Activated T-helper 17 cell treated with anti-CD3 and anti-CD28 coated beads, Interleukin-2, amount 50 U/mL, for 72 hours (primary cell): ENCODE measurements around the gene MYOG. TPM values are rescaled to one million over a fixed set of nuclear protein-coding genes. Genes with fewer than 3 reads are reported as not detected.
A peak's percentile ranks its signal among the peaks of the same experiment; 100 is the strongest.

Source experiments
- ATAC-seq: fragments of 150-1000 bp; cut with Tn5 transposase; replicated peaks from 2 replicates; pipeline ENCODE4 v1.10.0; 2021; ENCODE audit warnings: mild to moderate bottlenecking, moderate library complexity
- H3K27ac Mint-ChIP-seq: one replicate; pipeline ENCODE4 v1.8.0; 2022; ENCODE audit warnings: mixed read lengths
- H3K27me3 Mint-ChIP-seq: one replicate; pipeline ENCODE4 v1.8.0; 2022; ENCODE audit warnings: mixed read lengths
- H3K36me3 Mint-ChIP-seq: one replicate; pipeline ENCODE4 v1.8.0; 2022; ENCODE audit warnings: low read depth, mild to moderate bottlenecking, mixed read lengths
- H3K4me1 Mint-ChIP-seq: one replicate; pipeline ENCODE4 v1.8.0; 2022; ENCODE audit warnings: mixed read lengths
- H3K4me3 Mint-ChIP-seq: one replicate; pipeline ENCODE4 v1.8.0; 2022; ENCODE audit warnings: mild to moderate bottlenecking, mixed read lengths
- H3K9me3 Mint-ChIP-seq: one replicate; pipeline ENCODE4 v1.8.0; 2022; ENCODE audit warnings: mixed read lengths
- total RNA-seq, 2 donors: library from RNA; stranded (reverse); gene quantifications; one replicate each; pipeline ENCODE4 v1.2.3, GENCODE V29; 2022

The MYOG gene
- total RNA-seq, 2 donors from 2014 or later, result not detected

DNA sequence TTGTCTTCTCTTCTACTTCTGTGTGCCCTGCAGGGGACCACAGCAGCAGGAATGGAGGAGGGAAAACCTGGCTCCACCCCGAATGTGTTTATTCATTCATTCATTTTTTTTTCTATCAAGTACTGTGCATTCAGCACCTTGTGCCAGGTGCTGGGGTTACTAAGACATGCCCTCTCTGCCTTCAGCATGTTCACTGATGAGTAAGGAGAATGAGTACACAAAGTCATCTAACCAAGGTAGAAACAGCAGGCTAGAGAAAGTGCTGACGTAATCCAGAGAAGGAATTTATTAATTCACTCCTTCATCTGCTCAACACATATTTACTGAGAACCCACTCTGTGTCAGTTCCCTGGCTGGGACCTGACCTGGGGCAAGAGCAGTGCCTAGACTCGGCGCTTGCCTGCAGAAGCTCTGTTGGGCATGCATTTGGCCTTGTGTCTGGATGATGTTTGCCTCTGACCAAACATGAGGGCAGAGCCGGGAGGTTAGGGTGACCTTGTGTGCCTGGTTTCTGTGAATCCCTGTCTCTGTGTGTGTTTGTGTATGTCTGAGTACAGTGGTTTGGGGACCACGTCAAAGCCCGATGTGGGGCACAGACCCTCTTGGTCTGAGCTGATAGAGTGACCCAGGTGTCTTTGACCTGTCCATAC, 3.3 kb upstream of the MYOG start:
- Mint-ChIP-seq H3K4me1 (no peaks in the 10 kb centered on the region), H3K36me3 (no peaks in the 10 kb centered on the region), H3K4me3 (no peak overlapping the region), H3K27me3 (peaks cover 33% of the 10 kb centered on the region), H3K9me3 (no peaks in the 10 kb centered on the region), H3K27ac (no peak overlapping the region)
- no peak for ATAC-seq

DNA sequence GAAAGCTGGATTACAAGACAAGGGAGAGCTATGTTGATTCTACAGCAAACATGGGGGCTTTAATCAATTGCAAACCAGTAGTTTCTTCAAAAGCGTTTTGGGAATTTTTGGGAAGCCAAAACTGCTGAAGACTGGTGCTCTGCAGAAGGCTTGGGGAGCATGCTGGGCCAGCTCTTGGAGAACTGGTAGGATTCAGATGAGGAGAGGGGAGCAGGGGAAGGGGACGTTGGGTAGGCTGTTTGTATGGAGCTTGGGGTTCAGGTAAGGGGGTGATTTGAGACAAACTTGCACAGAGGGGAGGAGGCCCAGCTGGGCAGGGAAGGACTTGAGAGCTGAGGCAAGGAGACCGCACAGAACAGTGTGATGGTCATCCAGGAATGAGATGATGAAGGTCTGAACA, 2.6 kb upstream of the MYOG start:
- no peak overlapping the region for H3K4me3 Mint-ChIP-seq
- no peaks in the 10 kb centered on the region for H3K36me3 Mint-ChIP-seq
- peaks cover 33% of the 10 kb centered on the region for H3K27me3 Mint-ChIP-seq
- no peak overlapping the region for H3K27ac Mint-ChIP-seq
- no peaks in the 10 kb centered on the region for H3K4me1 Mint-ChIP-seq
- no peaks in the 10 kb centered on the region for H3K9me3 Mint-ChIP-seq
- no peak for ATAC-seq

DNA sequence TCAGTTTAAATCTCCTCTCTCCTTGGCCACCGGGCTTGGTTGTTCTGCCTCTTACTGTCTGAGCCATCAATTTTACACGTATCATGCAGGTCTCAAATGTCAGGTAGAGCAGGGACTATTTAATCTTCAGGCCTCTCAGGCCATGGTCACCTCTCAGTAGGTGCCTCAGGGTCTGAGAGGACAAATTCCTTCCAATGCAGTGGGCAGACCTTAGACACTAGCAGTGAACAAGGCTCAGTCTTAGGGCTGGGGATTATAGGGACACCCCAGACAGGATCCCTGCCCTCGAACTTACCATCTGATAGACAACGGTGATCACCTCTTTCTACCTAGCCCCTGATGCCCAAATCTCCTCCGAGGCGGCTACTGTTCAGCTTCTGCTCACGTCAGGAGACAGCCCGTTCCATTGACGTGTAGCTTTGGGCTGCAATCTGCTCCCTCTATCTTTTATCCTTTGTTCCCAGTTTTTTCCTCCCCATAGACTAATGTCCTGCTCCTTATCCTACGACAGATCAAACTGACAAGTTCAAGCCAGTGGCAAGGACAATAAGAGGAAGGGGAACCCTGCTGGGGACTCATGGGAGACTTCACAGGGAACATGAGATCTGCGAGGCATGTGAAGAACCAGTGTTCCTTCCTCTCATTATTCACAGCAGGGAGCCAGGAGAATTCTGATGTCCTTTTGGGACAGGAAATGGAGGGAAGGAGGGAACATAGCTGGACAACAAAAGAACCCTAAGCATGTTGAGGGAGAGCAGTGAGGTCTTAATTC, 1.4 kb upstream of the MYOG start:
- Mint-ChIP-seq H3K4me3 (no peak overlapping the region), H3K4me1 (no peaks in the 10 kb centered on the region), H3K27ac (no peak overlapping the region), H3K9me3 (no peaks in the 10 kb centered on the region), H3K27me3 (peaks cover 24% of the 10 kb centered on the region), H3K36me3 (no peaks in the 10 kb centered on the region)
- ATAC-seq, result no peak

DNA sequence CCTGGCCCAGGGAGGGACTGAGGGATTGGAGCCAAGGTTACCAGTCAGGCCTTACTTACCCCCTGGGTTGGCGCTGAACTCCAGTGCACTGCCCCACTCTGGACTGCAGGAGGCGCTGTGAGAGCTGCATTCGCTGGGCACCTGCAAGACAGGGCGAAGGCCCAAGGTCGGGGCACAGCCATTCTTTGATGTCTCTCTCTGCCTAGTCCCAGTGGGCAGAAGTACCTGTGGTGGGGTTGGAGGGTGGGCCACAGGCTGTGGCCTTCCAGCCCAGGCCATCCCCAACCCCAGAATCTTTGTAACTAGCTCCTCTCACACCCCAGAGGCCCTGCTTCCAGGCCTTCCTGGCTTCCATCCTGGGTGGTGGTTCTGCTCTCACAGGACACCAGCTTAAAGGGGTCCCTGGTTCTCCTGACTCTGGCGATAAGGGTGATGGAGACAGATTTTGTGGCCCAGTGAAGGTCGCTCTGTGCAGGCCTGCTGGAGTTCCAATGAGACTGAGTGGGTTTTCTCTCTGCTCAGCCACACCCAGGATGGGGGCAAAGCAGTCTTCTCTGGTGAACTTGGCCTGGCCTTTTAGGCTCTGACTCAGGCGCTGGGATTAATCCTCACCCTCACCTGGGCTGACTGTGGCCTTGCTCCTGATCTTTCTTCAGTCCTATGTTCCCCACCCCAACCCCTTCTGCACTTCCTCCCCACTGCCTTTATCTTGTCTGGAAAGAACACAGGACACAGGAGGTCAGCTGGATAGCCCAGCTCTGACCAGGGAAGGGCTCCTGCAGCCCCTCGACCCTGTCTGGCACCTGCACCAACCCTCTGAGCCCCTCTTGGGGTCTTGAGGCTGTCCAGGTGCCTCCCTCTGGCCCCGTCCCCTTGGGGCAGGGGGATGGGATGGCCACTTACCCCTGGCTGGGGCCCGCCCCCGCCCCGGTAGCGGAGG, 954 bp downstream of the MYOG start:
- Mint-ChIP-seq H3K4me3 (no peak overlapping the region), H3K27ac (no peak overlapping the region), H3K36me3 (no peaks in the 10 kb centered on the region), H3K4me1 (no peaks in the 10 kb centered on the region), H3K27me3 (peaks cover 18% of the 10 kb centered on the region), H3K9me3 (no peaks in the 10 kb centered on the region)
- peak; percentile 40 for ATAC-seq

DNA sequence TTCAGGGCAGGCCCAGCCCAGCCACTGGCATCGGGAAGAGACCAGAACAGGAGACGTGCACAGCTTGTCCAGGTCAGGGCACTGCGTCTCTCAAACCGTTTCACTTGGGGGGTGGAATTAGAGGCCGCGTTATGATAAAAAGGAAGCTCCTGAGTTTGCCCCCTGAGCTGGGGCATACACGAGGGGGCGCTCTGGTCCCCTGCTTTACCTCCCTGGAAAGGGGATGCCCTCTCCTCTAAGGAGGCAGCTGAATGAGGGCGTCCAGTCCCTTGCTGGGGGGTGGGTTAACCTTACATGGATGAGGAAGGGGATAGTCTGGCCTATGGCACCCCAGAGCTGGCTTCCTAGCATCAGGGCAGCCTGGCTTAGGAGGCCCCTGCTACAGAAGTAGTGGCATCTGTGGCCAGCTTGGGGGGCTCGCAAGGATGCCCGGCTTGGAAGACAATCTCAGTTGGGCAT, 2.3 kb downstream of the MYOG start:
- Mint-ChIP-seq H3K27ac (peak overlapping the region; percentile 32), H3K4me3 (no peak overlapping the region)

DNA sequence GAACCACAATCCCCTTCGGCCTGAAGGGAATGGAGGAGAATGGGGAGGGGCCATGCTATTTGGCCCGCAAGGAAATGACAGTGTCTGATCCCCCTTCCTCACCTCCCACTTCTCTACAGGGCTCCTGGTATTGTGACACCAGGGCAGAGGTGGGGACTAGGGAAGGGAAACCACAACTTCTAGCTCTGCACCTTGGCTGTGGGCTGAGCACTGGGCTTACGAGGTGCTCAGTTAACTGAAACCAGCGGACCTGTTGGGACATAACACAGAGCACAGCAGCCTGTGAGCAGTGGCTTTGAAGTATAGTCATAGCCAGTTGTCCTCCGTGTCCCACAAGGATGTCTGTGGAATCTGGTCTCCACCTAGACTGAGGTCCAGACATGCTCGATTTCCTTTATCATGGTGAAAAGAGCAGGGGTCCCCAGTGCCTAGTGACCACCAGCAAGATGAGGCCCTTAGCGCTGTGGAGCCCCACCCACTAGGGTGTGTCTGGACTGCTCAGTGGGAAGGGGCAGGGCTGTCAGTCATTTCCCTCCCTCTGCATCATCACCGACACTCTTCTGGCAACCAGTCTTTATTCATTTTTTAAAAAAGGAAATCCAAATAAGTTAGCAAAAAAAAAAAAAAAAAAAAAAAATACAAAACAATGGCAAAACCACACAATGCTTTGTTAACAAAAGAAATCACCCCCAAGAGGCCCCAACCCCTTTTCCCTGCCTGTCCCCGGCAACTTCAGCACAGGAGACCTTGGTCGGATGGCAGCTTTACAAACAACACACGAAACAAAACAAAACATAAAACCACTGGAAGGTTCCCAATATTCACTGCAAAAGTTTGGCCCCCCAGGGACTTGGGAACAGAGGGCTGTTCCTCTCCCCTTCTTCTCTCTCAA, 3.0 kb downstream of the MYOG start:
- no peak overlapping the region for H3K4me3 Mint-ChIP-seq
- H3K4me1 Mint-ChIP-seq, result no peaks in the 10 kb centered on the region
- H3K27me3 Mint-ChIP-seq, result peaks cover 22% of the 10 kb centered on the region
- H3K27ac Mint-ChIP-seq, result no peak overlapping the region
- H3K9me3 Mint-ChIP-seq, result no peaks in the 10 kb centered on the region
- ATAC-seq, result no peak
- H3K36me3 Mint-ChIP-seq, result no peaks in the 10 kb centered on the region

More for the DNA sequence above, 2.3 kb downstream of the MYOG start:
- Mint-ChIP-seq H3K36me3 (no peaks in the 10 kb centered on the region), H3K9me3 (no peaks in the 10 kb centered on the region), H3K4me1 (no peaks in the 10 kb centered on the region), H3K27me3 (peaks cover 22% of the 10 kb centered on the region)
- ATAC-seq, result no peak

DNA sequence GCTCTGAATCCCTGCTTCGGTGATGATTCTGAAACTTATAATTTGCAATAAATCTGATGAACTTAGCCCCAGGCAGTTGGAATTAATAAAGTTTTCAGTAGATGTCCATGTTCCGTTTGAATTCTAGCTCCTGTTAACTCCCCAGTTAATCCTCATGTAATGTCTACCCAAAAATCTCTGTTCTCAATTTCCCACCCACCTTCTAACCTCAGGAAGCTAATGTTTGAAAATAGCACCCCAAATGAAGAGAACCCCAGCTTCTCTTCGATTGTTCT, 3.6 kb downstream of the MYOG start:
- Mint-ChIP-seq H3K36me3 (no peaks in the 10 kb centered on the region), H3K4me1 (no peaks in the 10 kb centered on the region), H3K9me3 (no peaks in the 10 kb centered on the region), H3K4me3 (no peak overlapping the region), H3K27me3 (peaks cover 19% of the 10 kb centered on the region), H3K27ac (no peak overlapping the region)
- ATAC-seq, result no peak

DNA sequence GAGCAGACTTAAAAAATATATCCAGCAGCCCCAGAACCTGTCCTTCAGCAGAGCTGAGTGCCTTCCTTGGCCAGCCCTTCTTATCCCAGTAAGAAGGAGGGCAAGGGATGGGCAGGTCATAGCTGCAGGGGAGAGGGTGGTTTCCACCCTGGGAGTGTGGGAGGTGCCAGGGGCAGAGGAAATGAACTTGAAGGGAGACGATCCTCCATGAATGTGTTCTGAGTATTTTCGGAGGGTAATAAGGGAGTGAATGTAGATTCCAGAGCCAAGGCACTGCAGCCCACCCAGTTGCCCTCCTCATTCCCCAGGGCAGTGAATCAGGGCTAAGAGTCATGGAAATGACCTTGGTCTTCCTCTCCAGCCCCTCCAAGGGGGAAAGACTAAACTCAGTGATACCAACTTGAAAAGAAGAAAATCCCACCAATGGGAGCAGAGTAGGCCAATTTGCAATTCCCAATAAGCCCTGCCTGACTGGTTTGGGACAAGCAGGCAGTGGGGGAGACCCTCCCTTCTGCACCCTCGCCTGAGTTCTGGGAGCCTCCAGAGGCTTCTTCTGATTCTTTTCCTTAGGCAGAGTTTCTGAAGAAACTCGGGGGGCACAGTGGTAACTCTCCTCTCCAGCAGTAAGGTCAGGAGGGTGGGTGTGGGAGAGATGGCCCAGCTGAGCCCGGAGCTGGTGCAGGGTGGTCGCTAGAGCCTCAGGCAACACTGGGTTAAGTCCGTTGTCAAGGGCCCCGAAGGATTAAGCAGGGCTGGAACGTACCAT, 4.2 kb downstream of the MYOG start:
- Mint-ChIP-seq H3K9me3 (no peaks in the 10 kb centered on the region), H3K27ac (no peak overlapping the region), H3K36me3 (peaks cover under 1% of the 10 kb centered on the region), H3K4me1 (no peaks in the 10 kb centered on the region), H3K4me3 (no peak overlapping the region), H3K27me3 (peaks cover 21% of the 10 kb centered on the region)
- ATAC-seq, result no peak

DNA sequence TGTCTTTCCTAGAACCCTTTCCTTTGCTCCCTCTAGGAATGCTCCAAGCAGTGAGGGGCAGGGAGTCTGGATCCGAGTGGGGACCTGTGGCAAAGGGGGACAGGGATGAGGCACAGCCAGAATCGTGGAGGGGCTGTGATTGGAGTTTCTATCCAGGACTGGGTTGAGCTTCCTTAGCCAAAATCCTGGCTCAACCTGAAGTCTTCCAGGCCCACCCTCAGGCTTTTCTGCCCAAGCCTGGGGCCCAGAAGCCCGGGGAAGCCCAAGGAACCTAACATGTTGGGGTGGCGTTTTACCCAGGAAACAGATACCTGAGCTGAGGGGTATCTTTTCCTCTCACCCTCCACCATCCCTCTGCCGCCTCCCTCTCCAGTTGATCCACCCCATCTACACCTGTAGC, 5.4 kb downstream of the MYOG start:
- Mint-ChIP-seq H3K27me3 (peaks cover 26% of the 10 kb centered on the region), H3K9me3 (no peaks in the 10 kb centered on the region), H3K27ac (no peak overlapping the region), H3K4me3 (no peak overlapping the region), H3K36me3 (peaks cover 9% of the 10 kb centered on the region), H3K4me1 (no peaks in the 10 kb centered on the region)
- no peak for ATAC-seq

DNA sequence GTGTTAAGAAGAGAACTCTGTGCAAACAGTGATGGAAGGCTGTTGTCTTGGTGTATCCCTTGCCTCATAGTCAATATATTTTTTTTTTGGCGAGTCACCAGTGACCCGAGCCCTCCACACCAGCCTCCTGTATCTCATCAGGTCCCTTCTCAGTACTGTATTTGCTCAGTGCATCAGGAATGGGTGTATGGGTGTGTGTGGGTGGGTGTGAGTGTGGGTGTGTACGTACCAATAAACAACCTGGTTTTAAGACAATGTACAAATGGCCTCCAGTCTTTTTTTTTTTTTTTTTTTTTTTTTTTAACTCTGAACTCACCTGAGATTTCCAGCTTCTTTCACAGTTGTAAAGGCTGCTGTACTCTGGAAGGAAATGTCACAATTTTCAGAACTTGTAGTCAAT, 7.3 kb downstream of the MYOG start:
- Mint-ChIP-seq H3K9me3 (no peaks in the 10 kb centered on the region), H3K27ac (no peak overlapping the region), H3K4me3 (no peak overlapping the region), H3K4me1 (no peaks in the 10 kb centered on the region), H3K36me3 (peaks cover 22% of the 10 kb centered on the region), H3K27me3 (peaks cover 42% of the 10 kb centered on the region)
- peak; percentile 22 for ATAC-seq

DNA sequence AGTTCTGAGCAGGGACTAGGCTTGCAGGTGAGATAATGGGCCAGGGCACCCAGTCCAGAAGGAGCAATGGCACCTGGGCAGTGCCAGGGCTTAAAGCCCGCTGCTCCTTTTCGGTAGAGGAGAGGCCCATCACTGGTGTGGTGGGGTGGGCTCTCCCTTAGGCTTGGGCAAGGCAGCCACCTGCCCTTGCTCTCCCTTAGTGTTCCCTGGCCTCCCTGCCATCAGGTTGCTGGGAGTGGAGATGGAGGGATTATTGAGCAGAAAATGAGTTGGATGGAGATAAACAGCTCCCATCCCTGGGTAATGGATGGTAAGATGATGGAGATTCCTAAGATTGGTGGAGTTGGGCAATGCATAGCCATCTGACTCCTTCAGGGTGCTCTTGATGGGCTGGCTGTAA, 7.9 kb downstream of the MYOG start:
- H3K4me1 Mint-ChIP-seq, result no peaks in the 10 kb centered on the region
- no peak for ATAC-seq
- H3K4me3 Mint-ChIP-seq, result no peak overlapping the region
- no peak overlapping the region for H3K27ac Mint-ChIP-seq
- H3K36me3 Mint-ChIP-seq, result peaks cover 27% of the 10 kb centered on the region
- H3K9me3 Mint-ChIP-seq, result no peaks in the 10 kb centered on the region
- H3K27me3 Mint-ChIP-seq, result peaks cover 47% of the 10 kb centered on the region

DNA sequence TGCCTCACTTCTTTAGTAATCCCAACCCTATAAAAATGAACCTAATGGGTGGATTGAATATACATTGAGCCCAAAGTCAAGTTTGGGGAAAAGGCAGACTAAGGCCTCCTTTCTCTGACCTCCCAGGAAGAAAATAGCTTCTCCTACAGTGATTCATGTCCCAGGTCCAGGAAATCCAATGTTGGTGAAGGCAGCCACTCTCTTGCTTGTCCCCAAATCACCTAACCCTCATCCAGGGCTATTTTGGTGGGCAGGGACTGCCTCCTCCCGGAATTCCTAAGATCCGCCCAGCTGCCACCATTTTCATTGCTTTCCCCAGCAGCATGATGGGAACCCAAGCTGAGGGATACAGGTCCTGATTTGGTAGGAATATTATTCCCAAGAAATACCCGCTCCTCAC, 8.4 kb downstream of the MYOG start:
- no peaks in the 10 kb centered on the region for H3K9me3 Mint-ChIP-seq
- no peak overlapping the region for H3K4me3 Mint-ChIP-seq
- no peaks in the 10 kb centered on the region for H3K4me1 Mint-ChIP-seq
- H3K27me3 Mint-ChIP-seq, result peaks cover 52% of the 10 kb centered on the region
- peaks cover 33% of the 10 kb centered on the region for H3K36me3 Mint-ChIP-seq
- H3K27ac Mint-ChIP-seq, result no peak overlapping the region
- ATAC-seq, result no peak

DNA sequence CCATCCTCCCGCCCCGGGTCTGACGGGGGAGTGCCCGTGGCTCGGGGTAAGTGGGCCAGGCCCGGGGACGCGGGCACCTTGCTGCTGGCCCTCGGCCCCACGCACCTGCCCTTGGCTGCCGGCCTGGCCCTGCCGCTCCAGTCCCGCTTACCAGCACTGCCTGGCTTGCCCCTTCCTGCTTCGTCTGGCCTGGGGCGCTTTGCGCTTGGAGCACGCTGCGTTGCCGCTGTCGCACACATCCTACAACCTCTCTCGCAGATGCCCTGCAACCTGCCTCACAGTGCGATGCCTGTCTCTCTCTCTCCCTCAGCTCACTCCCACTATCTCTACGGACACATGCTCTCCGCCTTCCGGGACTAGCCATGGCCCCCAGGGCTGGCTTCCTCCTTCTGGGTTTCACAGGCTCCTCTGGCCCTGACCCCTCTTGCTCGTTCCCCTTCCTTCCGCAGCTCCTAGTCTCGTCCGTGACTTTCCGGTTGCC, 9.7 kb downstream of the MYOG start:
- H3K9me3 Mint-ChIP-seq, result no peaks in the 10 kb centered on the region
- H3K27ac Mint-ChIP-seq, result no peak overlapping the region
- peaks cover 46% of the 10 kb centered on the region for H3K36me3 Mint-ChIP-seq
- no peaks in the 10 kb centered on the region for H3K4me1 Mint-ChIP-seq
- peaks cover 56% of the 10 kb centered on the region for H3K27me3 Mint-ChIP-seq
- peak overlapping the region; percentile 31 for H3K4me3 Mint-ChIP-seq
- no peak for ATAC-seq
